Testis (tissue), 3 donors: ENCODE data around the gene RBM41. TPM values are rescaled to one million over a fixed set of nuclear protein-coding genes. Genes with fewer than 3 reads are reported as not detected.

Experiments used
- DNase-seq: peaks from one replicate; pipeline ENCODE4 v3.0.0-alpha.2; 2019
- H3K27ac ChIP-seq, 2 donors: fragments of 200-600 bp; sonication (generic); one replicate each; pipeline ENCODE4 v1.5.1; 2019
- H3K27me3 ChIP-seq: fragments of 200-600 bp; sonication (generic); one replicate; pipeline ENCODE4 v1.5.1; 2019
- H3K36me3 ChIP-seq: fragments of 200-600 bp; sonication (generic); one replicate; pipeline ENCODE4 v1.5.1; 2017; ENCODE audit warnings: low read depth; ENCODE audit errors: missing control alignments
- H3K4me1 ChIP-seq: fragments of 200-600 bp; sonication (generic); one replicate; pipeline ENCODE4 v1.5.1; 2019
- H3K4me3 ChIP-seq, 2 donors: fragments of 200-600 bp; sonication (generic); one replicate each; pipeline ENCODE4 v1.5.1; 2017 to 2019
- H3K9me3 ChIP-seq: fragments of 200-600 bp; sonication (generic); one replicate; pipeline ENCODE4 v1.5.1; 2017
- POLR2A ChIP-seq: fragments of 450-650 bp; IDR thresholded peaks from one replicate; pipeline ENCODE4 v1.6.1; 2017; ENCODE audit warnings: antibody characterized with exemption, mild to moderate bottlenecking, moderate library complexity
- WGBS, 2 donors: methylation state at CpG; one replicate each; pipeline ENCODE4 v1.1.5; 2018; 5-methylcytosine and 5-hydroxymethylcytosine counted together
- intact Hi-C: fragments of 100-400 bp; cut with DNase I; formaldehyde crosslinking; loops from one replicate; pipeline ENCODE4 v1.15.1; 2023; ENCODE audit warnings: low total_unique reads
- polyA plus RNA-seq: library from polyadenylated mRNA; stranded (reverse); fragments of 350-450 nt; fragmentation: Illumina TruSeq; extraction: RNeasy Lipid Tissue Mini Kit (QIAGEN cat#74804); gene quantifications from one replicate; pipeline ENCODE4 v1.2.3, GENCODE V29; 2014; ENCODE audit warnings: low read depth, low replicate concordance; ENCODE audit not compliant: insufficient read depth
- total RNA-seq, 2 donors: library from RNA; depleted of rRNA; stranded (reverse); fragments of >200 nt; gene quantifications; one replicate each; pipeline ENCODE4 v1.2.3, GENCODE V29; 2016
- TF ChIP-seq, protein P1 (sequence below), 3 experiments: fragments of 450-650 bp in 2 of 3; fragments of 200-600 bp in 1 of 3; sonication (generic) in 1 of 3; IDR thresholded peaks; one replicate each; pipeline ENCODE4 v1.5.1; 2016 to 2019; ENCODE audit warnings: antibody characterized with exemption in 3 of 3, mild to moderate bottlenecking in 2 of 3, moderate library complexity in 1 of 3

The RBM41 gene
- total and polyA plus RNA-seq, 3 donors from 2014 or later = 7.0 to 41.2 (median 24.7) TPM

DNA sequence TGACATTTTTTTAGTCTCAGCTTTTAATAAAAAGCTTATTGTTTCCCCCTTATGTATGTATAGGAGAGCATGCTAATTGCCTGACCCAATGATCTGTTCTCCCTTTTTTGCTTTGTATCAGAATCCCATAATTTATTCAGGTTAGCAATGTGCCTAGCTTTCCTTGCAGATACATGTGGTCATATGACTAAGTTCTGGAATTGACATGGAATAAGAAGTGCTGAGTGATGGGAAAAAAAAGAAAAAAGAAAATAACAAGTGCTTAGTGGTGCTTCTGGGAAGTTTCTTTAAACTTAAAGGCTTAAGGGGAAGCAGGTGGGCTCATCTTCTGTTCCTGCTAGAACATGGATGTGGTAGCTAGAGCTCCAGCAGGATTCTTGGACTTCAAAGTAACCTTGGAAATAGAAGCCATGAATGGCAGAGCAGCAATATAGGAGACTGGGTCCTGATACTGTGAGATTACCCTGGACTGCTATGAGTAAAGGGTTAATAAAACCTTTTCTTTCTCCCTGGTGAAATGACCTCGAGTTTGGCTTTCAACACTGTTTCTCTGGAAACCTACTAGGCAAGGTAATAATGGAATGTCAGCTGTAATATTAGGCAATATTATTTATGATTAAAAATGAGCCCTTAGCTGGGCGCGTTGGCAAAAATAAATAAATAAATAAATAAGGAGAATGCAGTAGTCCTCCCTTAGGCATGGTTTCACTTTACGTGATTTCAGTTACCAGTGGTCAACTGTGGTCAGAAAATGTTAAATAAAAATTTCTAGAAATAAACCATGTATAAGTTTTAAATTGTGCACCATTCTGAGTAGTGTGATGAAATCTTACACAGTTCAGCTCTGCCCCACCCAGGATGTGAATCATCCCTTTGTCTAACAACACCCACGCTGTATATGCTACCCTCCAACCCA lies 16.7 kb upstream of the RBM41 start:
- no peak overlapping the region for H3K27ac ChIP-seq
- WGBS, 2 donors = 79 to 82% methylated on average over 5 of the region's 5 CpGs
- no peak overlapping the region for H3K4me3 ChIP-seq
- DNase-seq = no peak
- no peaks in the 10 kb centered on the region for H3K27me3 ChIP-seq
- no peak for TF ChIP-seq POLR2A
- TF ChIP-seq, protein P1, sequence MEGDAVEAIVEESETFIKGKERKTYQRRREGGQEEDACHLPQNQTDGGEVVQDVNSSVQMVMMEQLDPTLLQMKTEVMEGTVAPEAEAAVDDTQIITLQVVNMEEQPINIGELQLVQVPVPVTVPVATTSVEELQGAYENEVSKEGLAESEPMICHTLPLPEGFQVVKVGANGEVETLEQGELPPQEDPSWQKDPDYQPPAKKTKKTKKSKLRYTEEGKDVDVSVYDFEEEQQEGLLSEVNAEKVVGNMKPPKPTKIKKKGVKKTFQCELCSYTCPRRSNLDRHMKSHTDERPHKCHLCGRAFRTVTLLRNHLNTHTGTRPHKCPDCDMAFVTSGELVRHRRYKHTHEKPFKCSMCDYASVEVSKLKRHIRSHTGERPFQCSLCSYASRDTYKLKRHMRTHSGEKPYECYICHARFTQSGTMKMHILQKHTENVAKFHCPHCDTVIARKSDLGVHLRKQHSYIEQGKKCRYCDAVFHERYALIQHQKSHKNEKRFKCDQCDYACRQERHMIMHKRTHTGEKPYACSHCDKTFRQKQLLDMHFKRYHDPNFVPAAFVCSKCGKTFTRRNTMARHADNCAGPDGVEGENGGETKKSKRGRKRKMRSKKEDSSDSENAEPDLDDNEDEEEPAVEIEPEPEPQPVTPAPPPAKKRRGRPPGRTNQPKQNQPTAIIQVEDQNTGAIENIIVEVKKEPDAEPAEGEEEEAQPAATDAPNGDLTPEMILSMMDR (IDR thresholded peaks at IDR 0.05) = no peak
- intact Hi-C loops = no loop called here
- no peaks in the 10 kb centered on the region for H3K9me3 ChIP-seq
- no peaks in the 10 kb centered on the region for H3K36me3 ChIP-seq
- no peaks in the 10 kb centered on the region for H3K4me1 ChIP-seq

DNA sequence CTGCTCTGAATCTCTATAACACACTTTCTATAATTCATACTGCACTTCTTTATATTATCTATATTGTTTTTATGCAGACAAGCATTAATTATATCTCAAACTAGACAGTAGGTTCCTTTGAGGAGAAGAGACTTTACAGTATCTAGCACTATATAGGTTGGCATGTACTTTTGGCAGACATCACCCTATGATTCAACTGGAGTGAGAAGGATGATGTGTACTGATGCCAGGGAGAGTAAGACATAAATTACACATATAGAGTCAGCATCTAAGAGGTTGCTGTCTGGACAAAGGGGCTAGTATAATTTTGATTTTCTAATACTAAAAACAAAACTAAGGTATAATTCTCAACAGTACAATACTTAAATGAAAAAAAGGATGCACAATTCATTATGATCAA lies 5.1 kb upstream of the RBM41 start:
- no peaks in the 10 kb centered on the region for H3K4me1 ChIP-seq
- intact Hi-C loops = no loop called here
- H3K27ac ChIP-seq = no peak overlapping the region
- no peaks in the 10 kb centered on the region for H3K9me3 ChIP-seq
- no peaks in the 10 kb centered on the region for H3K27me3 ChIP-seq
- TF ChIP-seq, protein P1 (IDR thresholded peaks at IDR 0.05) = no peak
- TF ChIP-seq POLR2A = no peak
- H3K36me3 ChIP-seq = no peaks in the 10 kb centered on the region
- no peak overlapping the region for H3K4me3 ChIP-seq
- no peak for DNase-seq

DNA sequence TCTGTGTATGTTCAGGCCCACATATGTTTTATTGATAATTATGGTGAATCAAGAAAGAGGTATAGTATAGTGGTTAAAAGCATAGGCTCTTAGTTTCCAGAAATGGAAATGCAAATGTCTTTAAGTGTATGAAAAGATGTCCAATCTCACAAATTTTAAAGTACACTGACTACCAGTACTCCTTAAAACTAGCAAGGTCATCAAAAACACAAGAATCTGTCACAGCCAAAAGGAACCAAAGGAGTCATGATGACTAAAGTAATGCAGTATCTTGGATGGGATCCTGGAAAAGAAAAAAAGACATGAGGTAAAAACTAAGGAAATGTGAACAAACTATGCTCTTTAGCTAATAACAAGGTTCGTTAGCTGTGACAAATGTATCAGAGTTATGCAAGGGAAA lies 661 bp upstream of the RBM41 start:
- intact Hi-C loops = no loop called here
- WGBS, 2 donors = 88 to 90% methylated on average over 1 of the region's 1 CpG
- Histone ChIP-seq H3K27ac (no peak overlapping the region), H3K4me1 (no peaks in the 10 kb centered on the region), H3K36me3 (no peaks in the 10 kb centered on the region), H3K9me3 (no peaks in the 10 kb centered on the region), H3K27me3 (no peaks in the 10 kb centered on the region), H3K4me3 (no peak overlapping the region)
- DNase-seq = no peak
- TF ChIP-seq POLR2A = no peak
- TF ChIP-seq, protein P1 (IDR thresholded peaks at IDR 0.05) = no peak

DNA sequence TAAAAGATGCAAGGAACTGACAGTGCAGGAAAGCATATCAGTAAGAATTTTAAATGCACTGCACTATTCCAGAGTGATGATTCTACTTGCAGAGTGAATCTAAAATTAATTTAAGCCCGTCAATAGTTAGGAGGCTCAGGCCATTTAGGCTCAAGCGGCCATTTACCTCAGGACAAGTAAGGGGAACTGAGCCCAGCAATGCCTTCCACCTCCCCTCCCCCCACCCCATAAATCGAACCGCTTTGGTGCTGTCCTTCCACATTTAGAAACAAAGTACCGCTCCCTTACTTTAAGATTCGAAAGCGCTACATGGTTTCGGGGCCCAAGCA lies 665 bp downstream of the RBM41 start:
- TF ChIP-seq, protein P1 (IDR thresholded peaks at IDR 0.05) = no peak
- TF ChIP-seq POLR2A = no peak

DNA sequence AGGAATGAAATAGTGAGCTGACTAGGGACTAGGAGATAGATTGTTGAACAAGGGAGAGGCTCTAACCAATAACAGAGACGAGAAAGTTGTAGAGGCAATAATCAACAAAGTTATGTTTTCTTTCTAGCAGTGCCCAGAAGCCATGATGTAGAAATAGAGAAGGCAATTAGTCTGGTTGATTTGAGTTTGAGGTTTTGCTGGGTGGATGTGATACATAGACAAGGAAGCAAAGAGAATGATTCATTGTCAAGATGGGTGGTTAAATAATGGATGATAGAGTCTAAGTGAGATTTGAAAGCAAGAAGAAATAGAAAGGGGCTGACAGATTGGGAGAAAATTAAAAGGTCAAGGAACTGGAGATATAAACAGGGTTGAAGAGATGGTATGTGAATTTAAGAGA lies 11.2 kb downstream of the RBM41 start:
- no peak overlapping the region for H3K4me3 ChIP-seq
- H3K4me1 ChIP-seq = no peaks in the 10 kb centered on the region
- no peak for DNase-seq
- 86 to 96% methylated on average over 1 of the region's 1 CpG for WGBS, 2 donors
- no peaks in the 10 kb centered on the region for H3K27me3 ChIP-seq
- H3K27ac ChIP-seq = no peak overlapping the region
- H3K9me3 ChIP-seq = no peaks in the 10 kb centered on the region
- TF ChIP-seq, protein P1 (IDR thresholded peaks at IDR 0.05) = no peak
- TF ChIP-seq POLR2A = no peak
- intact Hi-C loops = no loop called here
- no peaks in the 10 kb centered on the region for H3K36me3 ChIP-seq

More for the DNA sequence above, 665 bp downstream of the RBM41 start:
- H3K27me3 ChIP-seq = no peaks in the 10 kb centered on the region
- H3K27ac ChIP-seq = peak overlapping the region in 1 of 2 donors; percentile 50
- no peaks in the 10 kb centered on the region for H3K36me3 ChIP-seq
- no peaks in the 10 kb centered on the region for H3K4me1 ChIP-seq
- 0 to 6% methylated on average over 6 to 8 of the region's 8 CpGs for WGBS, 2 donors
- intact Hi-C loops = no loop called here
- peak overlapping the region; percentile 55 to 73 for H3K4me3 ChIP-seq
- DNase-seq = no peak
- H3K9me3 ChIP-seq = no peaks in the 10 kb centered on the region
